Left forelimb (tissue), 1 donor: ENCODE data around the gene OLIG1.

Experiments
- DNase-seq: peaks from one replicate; pipeline ENCODE4 v3.0.0-alpha.2; 2018; ENCODE audit warnings: low spot score

OLIG1 gene

DNA sequence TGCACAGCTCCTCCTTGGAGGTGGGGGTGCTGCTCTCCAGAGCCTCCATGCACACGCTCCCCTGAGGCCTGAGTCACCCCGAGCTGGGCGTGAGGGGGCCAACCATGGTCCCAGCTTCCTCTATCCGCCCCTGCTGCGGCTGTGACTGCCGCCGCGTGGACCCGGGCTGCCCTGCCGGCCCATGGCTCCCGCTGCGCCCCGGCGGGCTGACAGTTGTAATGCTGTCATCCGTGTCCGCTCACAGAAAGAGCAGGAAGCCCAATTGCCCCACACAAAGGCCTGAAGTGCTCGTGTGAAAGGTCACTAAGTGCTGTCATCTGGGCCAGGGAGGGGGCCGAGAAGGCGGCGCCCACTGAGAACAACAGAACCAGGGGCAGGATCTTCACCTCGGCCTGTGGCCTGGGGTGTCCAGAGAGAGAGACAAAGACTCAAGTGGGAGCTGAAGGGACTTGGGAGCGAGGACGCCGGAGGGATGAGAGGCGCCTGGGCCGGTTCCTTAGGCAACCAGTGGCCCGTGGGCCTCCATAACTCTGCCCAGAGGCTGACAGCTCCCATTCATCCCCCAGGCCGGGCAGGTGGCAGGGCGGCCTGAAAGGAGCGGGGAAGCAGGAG, 31.5 kb downstream of the OLIG1 start:
- DNase-seq: peak; percentile 38

DNA sequence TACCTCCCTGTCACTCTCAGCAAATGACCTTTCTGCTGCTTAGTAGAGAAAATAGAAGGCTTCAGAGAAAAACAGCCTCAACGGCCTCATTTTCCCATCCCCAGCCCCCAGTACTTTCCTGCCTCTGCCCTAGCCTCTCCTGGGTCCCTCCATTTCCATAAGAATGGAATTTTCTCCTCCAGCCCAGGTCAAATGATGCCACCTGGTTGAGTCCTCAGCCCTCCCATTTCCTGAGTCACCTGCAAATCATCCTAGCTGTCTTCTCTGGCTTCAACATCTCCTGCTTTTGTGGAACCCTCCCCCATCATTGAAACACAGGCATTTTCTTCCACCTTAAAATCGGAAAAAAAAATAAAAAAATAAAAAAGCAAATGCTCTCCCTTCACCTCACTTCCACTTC, 35.1 kb downstream of the OLIG1 start:
- DNase-seq: peak; percentile 25

DNA sequence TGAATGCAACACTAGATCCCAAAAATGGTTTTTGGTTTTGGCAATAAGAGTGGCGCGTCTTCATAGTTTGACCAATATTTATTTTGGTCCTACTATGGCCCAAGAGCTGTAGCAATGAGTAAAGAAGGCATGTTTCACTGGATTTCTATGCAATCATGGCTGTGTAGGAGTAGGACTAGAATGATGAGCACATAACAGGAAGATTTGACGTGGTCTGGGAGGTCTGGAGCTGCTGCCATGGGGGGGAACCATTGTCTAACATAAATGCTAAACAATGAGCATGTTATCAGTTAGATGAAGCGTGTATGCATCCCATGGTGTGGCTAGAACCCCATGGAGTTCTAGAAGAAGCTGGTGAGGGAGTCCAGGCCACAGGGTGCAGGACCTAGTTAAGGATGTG, 38.3 kb downstream of the OLIG1 start:
- DNase-seq: peak; percentile 34

DNA sequence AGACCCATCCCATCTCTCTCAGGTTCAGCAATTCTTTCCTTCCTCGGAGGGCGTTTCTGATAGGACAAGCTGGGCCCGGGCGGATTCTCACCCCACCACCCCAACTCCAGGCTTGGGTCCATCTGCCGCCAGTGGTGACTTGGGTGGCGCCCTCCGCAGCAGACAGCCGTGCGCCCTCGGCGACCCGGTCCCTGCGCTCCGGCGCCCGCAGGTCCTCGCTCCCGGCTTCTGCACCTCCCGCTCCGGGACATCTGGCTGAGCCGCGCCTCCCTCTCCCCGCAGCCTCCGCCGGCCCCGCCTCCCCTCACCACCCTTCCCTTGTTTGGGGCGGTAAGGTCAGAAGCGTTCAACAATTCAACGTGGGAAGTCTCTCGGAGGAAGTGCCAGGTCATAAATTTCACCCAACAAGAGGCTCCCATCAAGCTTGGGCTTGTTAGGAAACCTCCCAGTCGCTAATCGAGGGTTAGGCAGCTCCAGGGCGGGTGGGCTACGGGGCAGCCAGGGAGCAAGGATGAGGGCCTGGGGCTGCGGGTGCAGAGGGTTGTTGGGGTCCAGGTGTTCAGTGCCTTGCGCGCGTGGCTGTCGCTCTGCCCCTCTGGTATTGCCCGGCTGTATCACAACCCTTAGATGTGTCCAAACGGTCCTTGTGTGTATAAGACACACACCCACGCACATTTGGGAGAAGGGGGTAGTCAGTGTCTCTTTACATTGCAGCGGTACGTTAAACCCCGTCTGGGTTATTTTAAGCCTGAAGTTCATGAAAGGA, 39.8 kb downstream of the OLIG1 start:
- DNase-seq: peak; percentile 61

- DNase-seq: peak; percentile 3
Measured at GRCh38 chr21:33110340-33110715, 40.4 kb downstream of the OLIG1 start.

DNA sequence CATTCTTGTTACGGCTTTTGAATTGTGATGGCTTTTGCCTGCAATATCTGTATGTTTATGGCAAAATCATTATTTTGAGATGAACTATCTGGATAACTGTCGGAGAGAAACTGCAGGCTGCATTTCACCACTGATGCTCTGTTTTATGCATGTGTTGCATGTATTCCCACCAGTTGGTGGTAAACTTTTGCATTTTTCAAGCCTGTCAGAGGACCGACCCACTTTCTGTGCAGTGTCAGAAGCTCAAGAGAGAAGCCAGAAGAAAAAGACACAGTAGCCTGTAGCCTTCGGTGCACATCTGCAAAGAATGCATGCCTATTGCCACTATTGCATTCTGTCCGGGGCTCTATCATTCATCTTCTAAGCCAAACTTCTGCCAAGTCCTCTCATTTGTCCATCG, 41.6 kb downstream of the OLIG1 start:
- DNase-seq: no peak

GRCh38 chr21:33112151-33112550, 42.2 kb downstream of the OLIG1 start:
- DNase-seq: peak; percentile 6

DNA sequence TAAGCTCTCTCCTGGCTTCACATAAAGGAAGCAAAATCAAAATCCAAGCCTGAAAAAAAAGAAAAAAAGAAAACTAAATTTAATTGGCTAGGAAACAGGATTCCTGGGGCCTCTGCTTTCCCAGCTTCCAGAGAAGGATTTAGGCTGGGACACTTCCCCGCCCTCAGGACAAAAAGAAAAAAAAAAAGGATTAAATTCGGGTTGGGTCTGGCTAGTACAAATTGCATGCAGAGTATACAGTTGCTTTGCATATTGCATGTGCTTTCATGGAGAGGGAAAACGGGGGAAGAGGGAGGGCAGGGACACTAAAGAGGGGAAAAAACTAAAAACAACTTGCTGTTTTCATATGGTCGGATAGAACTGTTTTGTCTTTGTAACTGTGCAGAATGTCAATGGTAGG, 42.7 kb downstream of the OLIG1 start:
- DNase-seq: peak; percentile 17

DNA sequence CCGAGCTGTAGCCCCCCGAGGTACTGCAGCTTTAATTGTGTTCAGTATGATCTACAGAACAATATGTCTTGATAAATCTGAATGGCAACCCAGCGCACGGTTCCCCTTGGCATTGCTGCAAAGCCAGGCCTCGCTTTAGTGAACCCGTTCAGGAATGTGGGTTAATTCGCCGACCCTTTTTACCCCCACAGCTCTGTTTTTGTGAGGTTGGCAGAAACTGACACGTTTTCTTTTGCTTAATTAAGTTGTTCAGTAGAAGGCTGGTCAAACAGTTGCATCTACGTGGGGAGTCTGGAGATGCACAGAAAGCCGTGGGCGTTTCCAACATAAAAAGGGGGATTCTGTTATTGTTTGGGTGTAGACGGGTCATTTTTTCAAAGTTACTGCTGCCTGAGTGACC, 43.2 kb downstream of the OLIG1 start:
- no peak for DNase-seq

DNA sequence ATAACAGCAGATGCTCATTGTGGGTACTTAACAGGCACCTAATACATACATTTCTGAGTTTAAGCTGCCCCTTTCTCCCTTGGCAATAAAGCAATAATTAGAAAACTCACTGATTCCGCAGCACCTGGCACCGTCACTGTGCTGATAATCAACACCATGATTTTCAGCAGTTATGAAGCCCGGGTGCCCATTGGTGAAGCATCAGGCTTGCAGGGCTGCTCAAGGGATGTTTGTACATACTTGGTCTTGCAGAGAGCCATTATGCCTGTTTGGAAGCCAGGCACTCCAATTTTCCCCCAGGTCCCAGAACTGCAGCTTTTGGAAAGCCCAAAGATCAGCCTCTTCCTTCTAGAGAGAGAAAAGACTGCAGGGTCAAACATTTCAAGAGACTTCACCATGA, 44.3 kb downstream of the OLIG1 start:
- peak; percentile 11 for DNase-seq

DNA sequence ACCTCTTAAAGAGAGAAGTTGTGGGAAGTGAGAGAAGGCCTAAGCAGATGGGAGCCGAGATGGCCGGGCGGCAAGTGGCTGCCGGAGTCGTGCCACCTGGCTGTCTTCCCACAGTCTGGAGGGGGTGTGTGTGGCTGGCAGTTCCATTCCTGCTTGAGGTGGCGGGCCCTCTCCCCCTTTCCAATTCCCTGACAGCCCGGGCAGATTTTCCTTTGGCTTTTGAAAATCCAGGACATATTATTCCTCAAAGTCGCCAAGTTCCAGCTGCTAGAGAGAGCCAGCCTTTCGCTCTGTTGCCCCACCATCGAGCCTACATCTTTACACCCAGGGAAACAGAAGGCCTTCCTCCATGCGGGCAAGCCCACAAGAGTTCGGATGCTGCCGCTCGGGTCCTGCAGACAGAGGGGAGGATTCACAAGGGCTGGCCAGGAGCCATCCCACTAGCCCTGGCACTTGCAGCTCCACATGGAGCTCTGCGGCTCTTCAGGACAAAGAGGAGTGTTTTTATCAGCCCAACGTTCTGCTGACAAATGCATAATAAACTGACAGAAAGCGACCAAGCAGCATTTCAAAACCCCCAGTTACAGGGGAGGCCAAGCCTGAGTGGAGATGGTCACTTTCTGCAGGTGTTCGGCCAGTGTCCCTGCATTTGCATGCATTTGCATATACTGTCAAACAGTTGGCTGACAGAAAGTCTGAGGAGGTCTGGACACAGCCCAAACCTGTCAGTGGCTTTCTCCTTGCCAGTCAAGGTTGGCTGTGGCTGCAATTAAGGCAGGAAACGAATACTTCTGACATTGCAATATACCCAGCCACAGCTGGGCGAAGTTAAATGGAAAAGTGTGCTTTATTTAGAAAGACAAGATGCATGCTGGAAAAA, 45.9 kb downstream of the OLIG1 start:
- DNase-seq: peak; percentile 62

DNA sequence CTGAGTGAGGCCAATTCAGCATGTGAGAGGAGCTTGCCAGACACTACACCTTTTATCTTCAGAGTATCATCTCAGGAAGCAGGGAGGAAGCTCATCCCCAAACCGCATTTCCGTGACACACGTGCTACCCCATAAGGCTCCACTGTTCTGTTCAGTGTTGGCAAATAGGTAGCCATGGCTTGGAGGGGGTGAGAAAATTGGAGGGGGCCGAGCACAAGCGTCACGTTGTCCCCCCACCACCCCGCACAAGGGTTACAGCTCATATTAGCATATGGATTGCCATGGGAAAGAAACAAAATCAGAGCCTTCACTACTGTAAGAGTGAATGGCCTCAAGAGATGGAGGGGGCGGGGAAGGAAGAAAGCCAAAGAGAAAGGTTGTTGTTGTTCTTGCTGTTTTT, 46.7 kb downstream of the OLIG1 start:
- DNase-seq: peak; percentile 51

- DNase-seq: peak; percentile 30
Measured at GRCh38 chr21:33117101-33117888, 47.4 kb downstream of the OLIG1 start.
